Heart left ventricle (tissue), 16 donors: ENCODE results near the gene DAZAP1. TPM values are rescaled to one million over a fixed set of nuclear protein-coding genes. Genes with fewer than 3 reads are reported as not detected.
A peak's percentile ranks its signal among the peaks of the same experiment; 100 is the strongest.

Source experiments
- ATAC-seq, 4 donors: fragments of 200-7000 bp; cut with Tn5 transposase; one replicate each; pipeline ENCODE4 v1.9.1; 2020 to 2022; ENCODE audit warnings: moderate library complexity in 4 of 4, mild to moderate bottlenecking in 3 of 4, moderate number of reproducible peaks in 1 of 4
- DNase-seq, 5 donors: peaks; one replicate each; pipeline ENCODE4 v3.0.0-alpha.2; 2020
- H3K27ac ChIP-seq, 12 donors: fragments of 200-600 bp; sonication (generic) in 4 of 12; one replicate each; pipeline versions ENCODE4 v1.5.0 to v1.8.0; 2016 to 2022; ENCODE audit warnings: mild to moderate bottlenecking in 2 of 12
- H3K27me3 ChIP-seq, 9 donors: fragments of 200-600 bp; sonication (generic) in 2 of 9; one replicate each; pipeline versions ENCODE4 v1.5.1 to v1.8.0; 2016 to 2022; ENCODE audit warnings: mild to moderate bottlenecking in 3 of 9
- H3K36me3 ChIP-seq, 9 donors: fragments of 200-600 bp; sonication (generic) in 2 of 9; one replicate each; pipeline versions ENCODE4 v1.5.0 to v1.8.0; 2018 to 2022; ENCODE audit warnings: mild to moderate bottlenecking in 2 of 9
- H3K4me1 ChIP-seq, 12 donors: fragments of 200-600 bp; sonication (generic) in 4 of 12; one replicate each; pipeline versions ENCODE4 v1.5.0 to v1.8.0; 2016 to 2022; ENCODE audit warnings: mild to moderate bottlenecking in 3 of 12
- H3K4me3 ChIP-seq, 12 donors: fragments of 200-600 bp; sonication (generic) in 4 of 12; one replicate each; pipeline versions ENCODE4 v1.5.0 to v1.8.0; 2017 to 2022; ENCODE audit warnings: mild to moderate bottlenecking in 9 of 12, moderate library complexity in 4 of 12
- H3K9me3 ChIP-seq, 12 donors: fragments of 200-600 bp; sonication (generic) in 4 of 12; one replicate each; pipeline versions ENCODE4 v1.5.0 to v1.8.0; 2016 to 2022; ENCODE audit warnings: mild to moderate bottlenecking in 1 of 12
- POLR2A ChIP-seq, 2 donors: fragments of 450-650 bp; IDR thresholded peaks; one replicate each; pipeline ENCODE4 v1.6.1; 2017; ENCODE audit warnings: antibody characterized with exemption in 2 of 2, mild to moderate bottlenecking in 2 of 2, moderate library complexity in 2 of 2
- whole genome bisulfite sequencing, 4 donors: extraction: QIAGEN DNeasy Blood & Tissue Kit in 2 of 4; methylation state at CpG; one replicate each; pipeline versions ENCODE4 v1.1.5 to v1.1.7; 2013 to 2018; 5-methylcytosine and 5-hydroxymethylcytosine counted together
- intact Hi-C, 10 donors: fragments of 100-400 bp; cut with DNase I; formaldehyde crosslinking; loops; one replicate each; pipeline versions ENCODE4 v1.11.1 to v1.14.2; 2022
- polyA plus RNA-seq, 2 donors: library from polyadenylated mRNA; stranded (reverse); fragments of 200-250 nt; gene quantifications; one replicate each; pipeline ENCODE4 v1.2.3, GENCODE V29; 2013
- total RNA-seq, 9 donors: library from RNA; depleted of rRNA in 2 of 9; stranded (reverse); fragments of >200 nt in 2 of 9; fragmentation: NEBNext Ultra II Directional in 3 of 9; extraction: Animal tissue kit (Norgen Biotek cat#: 25700) in 3 of 9; gene quantifications; one replicate each; pipeline versions ENCODE4 v1.1.0 to v1.2.4, GENCODE V29; 2016 to 2023
- TF ChIP-seq, protein P1 (sequence below), 12 donors: fragments of 200-600 bp; sonication (generic) in 4 of 12; IDR thresholded peaks; one replicate each; pipeline versions ENCODE4 v1.5.0 to v1.8.0; 2018 to 2022; ENCODE audit warnings: antibody characterized with exemption in 12 of 12, mild to moderate bottlenecking in 5 of 12
- donor health status: ischemic (EF 13 %, LVEDD 7.1; RV severe dilation, severe dysfunction).
- donor health status: healthy with polysubstance abuse.
- donor health status: DM: no; HTN: yes; CAD: no.
- donor health status: DM: no; HTN: no; CAD: no.
- donor health status: ischemic (EF 25% LVEDD 6.9; RV normal size, moderate dysfunction).
- donor health status: ischemic (EF 25% LVEDD 5.7; RV mildly dilated, moderate dysfunction).
- donor health status: healthy.
- donor health status: DM: yes; HTN: yes; CAD: no.
- donor health status: ischemic (EF 35%, LVEDD 5.7; RV mildly dilated, moderate dysfunction).
- donor health status: nonischemic (EF 11% LVEDD 7.7; RV severe dilation, severe dysfunction).
- donor health status: DM: yes; HTN: yes; CAD: no.
- donor health status: PGD.
- donor health status: ischemic (EF 29% LVEDD 5.4; RV normal size, mild dysfunction).
- donor health status: nonischemic (EF 23%, LVEDD 6.1; RV moderate dilation, normal function).

Gene DAZAP1
- total and polyA plus RNA-seq, 11 donors: 36.8 to 128 (median 78.5) TPM

GRCh38 chr19:1411255-1412191 is 4.1 kb downstream of the DAZAP1 start:
- intact Hi-C loops: no loop called here
- no peaks in the 10 kb centered on the region for H3K27me3 ChIP-seq
- H3K36me3 ChIP-seq: peaks cover 0 to 25% (median 10%) of the 10 kb centered on the region in 9 donors
- TF ChIP-seq, protein P1, sequence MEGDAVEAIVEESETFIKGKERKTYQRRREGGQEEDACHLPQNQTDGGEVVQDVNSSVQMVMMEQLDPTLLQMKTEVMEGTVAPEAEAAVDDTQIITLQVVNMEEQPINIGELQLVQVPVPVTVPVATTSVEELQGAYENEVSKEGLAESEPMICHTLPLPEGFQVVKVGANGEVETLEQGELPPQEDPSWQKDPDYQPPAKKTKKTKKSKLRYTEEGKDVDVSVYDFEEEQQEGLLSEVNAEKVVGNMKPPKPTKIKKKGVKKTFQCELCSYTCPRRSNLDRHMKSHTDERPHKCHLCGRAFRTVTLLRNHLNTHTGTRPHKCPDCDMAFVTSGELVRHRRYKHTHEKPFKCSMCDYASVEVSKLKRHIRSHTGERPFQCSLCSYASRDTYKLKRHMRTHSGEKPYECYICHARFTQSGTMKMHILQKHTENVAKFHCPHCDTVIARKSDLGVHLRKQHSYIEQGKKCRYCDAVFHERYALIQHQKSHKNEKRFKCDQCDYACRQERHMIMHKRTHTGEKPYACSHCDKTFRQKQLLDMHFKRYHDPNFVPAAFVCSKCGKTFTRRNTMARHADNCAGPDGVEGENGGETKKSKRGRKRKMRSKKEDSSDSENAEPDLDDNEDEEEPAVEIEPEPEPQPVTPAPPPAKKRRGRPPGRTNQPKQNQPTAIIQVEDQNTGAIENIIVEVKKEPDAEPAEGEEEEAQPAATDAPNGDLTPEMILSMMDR (IDR thresholded peaks at IDR 0.05): no peak
- no peak for TF ChIP-seq POLR2A (IDR thresholded peaks at IDR 0.05)
- 50 to 57% (median 53%) methylated on average over 19 to 29 of the region's 29 CpGs for WGBS, 4 donors
- H3K4me3 ChIP-seq: peak overlapping the region in 5 of 12 donors; percentile 1 to 30 (median 9)
- peak overlapping the region in 11 of 12 donors; percentile 61 to 97 (median 87) for H3K27ac ChIP-seq
- no peaks in the 10 kb centered on the region for H3K9me3 ChIP-seq
- ATAC-seq: peak; percentile 35 to 55 (median 42)
- peak; percentile 80 to 94 (median 84) for DNase-seq
- peaks cover 33 to 84% (median 72%) of the 10 kb centered on the region in 12 donors for H3K4me1 ChIP-seq

DNA sequence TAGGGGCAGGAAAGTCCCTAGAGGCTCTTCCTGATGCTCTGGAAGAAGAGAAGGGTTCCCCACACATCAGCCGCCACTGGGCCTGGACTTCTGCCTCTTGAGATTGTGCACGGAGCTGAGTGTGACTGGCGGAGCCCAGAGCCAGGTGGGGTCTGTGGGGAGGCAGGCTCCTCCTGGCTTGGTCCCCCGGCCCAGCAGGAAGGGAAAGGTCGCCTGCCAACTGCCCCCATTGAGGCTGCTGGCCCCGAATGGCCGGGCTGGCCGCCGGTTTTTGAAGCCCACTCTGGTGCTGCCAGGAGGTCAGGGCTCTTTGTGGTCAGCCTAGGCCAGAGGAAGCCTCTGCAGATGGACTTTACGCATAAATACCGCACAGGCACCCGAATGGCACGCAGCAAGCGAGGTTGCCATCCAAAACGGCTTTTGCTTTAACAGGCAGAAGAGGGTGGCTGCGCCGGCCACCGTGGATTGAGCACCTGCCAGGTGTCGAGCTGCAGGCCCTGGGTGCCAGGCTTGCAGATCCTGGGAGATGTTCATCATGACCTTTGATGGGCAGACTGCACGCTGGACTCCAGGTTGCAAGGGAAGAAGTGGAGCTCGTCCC is 5.0 kb downstream of the DAZAP1 start:
- no peak for TF ChIP-seq POLR2A (IDR thresholded peaks at IDR 0.05)
- TF ChIP-seq, protein P1 (IDR thresholded peaks at IDR 0.05): no peak
- Histone ChIP-seq H3K4me3 (no peak overlapping the region), H3K4me1 (peaks cover 33 to 88% (median 78%) of the 10 kb centered on the region in 12 donors), H3K27me3 (no peaks in the 10 kb centered on the region), H3K9me3 (no peaks in the 10 kb centered on the region), H3K27ac (peak overlapping the region in 8 of 12 donors; percentile 32 to 97 (median 93)), H3K36me3 (peaks cover 0 to 30% (median 12%) of the 10 kb centered on the region in 9 donors)
- intact Hi-C loops: no loop called here
- WGBS, 4 donors: 58 to 67% (median 64%) methylated on average over 12 to 21 of the region's 21 CpGs
- no peak for ATAC-seq
- DNase-seq: peak in 1 of 5 donors; percentile 34

- WGBS, 4 donors: 74 to 80% (median 77%) methylated on average over 22 to 36 of the region's 36 CpGs
- H3K27me3 ChIP-seq: no peaks in the 10 kb centered on the region
- no peak overlapping the region for H3K4me3 ChIP-seq
- H3K36me3 ChIP-seq: peaks cover 0 to 38% (median 12%) of the 10 kb centered on the region in 9 donors
- DNase-seq (peak in 1 of 5 donors; percentile 6), ATAC-seq (no peak)
- peaks cover 33 to 93% (median 84%) of the 10 kb centered on the region in 12 donors for H3K4me1 ChIP-seq
- no peak for TF ChIP-seq POLR2A (IDR thresholded peaks at IDR 0.05)
- TF ChIP-seq, protein P1 (IDR thresholded peaks at IDR 0.05): no peak
- intact Hi-C loops: no loop called here
- no peaks in the 10 kb centered on the region for H3K9me3 ChIP-seq
- H3K27ac ChIP-seq: peak overlapping the region in 2 of 12 donors; percentile 37 to 42
These were observed 5.8 kb downstream of the DAZAP1 start for GRCh38 chr19:1412995-1413800.
